ENCODE data around the gene PLEKHG7.

DNA sequence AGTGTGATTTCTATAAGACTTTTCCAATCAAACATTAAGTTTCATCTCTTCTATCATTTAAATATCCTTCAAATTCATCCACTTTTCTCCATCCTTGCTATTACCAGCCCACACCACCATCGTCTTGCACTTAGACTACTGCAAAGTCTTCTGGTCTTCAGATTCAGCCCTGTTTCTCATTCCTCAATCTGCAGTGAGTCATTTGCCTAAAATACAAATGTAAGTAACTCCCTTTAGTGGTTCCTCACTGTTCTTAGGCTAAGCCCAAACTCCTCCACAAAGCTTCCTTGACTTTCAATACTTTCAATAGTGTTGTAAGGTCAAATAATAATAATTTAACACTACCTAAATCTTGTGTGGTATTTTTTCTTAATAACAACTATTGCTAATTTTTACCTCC lies 83.3 kb downstream of the PLEKHG7 start:
- no peak for TF ChIP-seq EZH2phosphoT487 (conservative IDR thresholded peaks at IDR 0.05; ENCODE audit: low read length)
- TF ChIP-seq, protein P1, sequence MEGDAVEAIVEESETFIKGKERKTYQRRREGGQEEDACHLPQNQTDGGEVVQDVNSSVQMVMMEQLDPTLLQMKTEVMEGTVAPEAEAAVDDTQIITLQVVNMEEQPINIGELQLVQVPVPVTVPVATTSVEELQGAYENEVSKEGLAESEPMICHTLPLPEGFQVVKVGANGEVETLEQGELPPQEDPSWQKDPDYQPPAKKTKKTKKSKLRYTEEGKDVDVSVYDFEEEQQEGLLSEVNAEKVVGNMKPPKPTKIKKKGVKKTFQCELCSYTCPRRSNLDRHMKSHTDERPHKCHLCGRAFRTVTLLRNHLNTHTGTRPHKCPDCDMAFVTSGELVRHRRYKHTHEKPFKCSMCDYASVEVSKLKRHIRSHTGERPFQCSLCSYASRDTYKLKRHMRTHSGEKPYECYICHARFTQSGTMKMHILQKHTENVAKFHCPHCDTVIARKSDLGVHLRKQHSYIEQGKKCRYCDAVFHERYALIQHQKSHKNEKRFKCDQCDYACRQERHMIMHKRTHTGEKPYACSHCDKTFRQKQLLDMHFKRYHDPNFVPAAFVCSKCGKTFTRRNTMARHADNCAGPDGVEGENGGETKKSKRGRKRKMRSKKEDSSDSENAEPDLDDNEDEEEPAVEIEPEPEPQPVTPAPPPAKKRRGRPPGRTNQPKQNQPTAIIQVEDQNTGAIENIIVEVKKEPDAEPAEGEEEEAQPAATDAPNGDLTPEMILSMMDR (IDR thresholded peaks at IDR 0.05; ENCODE audit: insufficient read depth, low read length, poor library complexity, severe bottlenecking), result no peak

Data from SU-DHL-6 (cell line).